Activated T-helper 17 cell treated with anti-CD3 and anti-CD28 coated beads, Interleukin-2, amount 50 U/mL, for 72 hours (primary cell): ENCODE measurements around the gene FBXW8. TPM values are rescaled to one million over a fixed set of nuclear protein-coding genes. Genes with fewer than 3 reads are reported as not detected.
A peak's percentile ranks its signal among the peaks of the same experiment; 100 is the strongest.

ENCODE experiments used
- ATAC-seq: fragments of 150-1000 bp; cut with Tn5 transposase; replicated peaks from 2 replicates; pipeline ENCODE4 v1.10.0; 2021; ENCODE audit warnings: mild to moderate bottlenecking, moderate library complexity
- H3K27ac Mint-ChIP-seq: one replicate; pipeline ENCODE4 v1.8.0; 2022; ENCODE audit warnings: mixed read lengths
- H3K27me3 Mint-ChIP-seq: one replicate; pipeline ENCODE4 v1.8.0; 2022; ENCODE audit warnings: mixed read lengths
- H3K36me3 Mint-ChIP-seq: one replicate; pipeline ENCODE4 v1.8.0; 2022; ENCODE audit warnings: low read depth, mild to moderate bottlenecking, mixed read lengths
- H3K4me1 Mint-ChIP-seq: one replicate; pipeline ENCODE4 v1.8.0; 2022; ENCODE audit warnings: mixed read lengths
- H3K4me3 Mint-ChIP-seq: one replicate; pipeline ENCODE4 v1.8.0; 2022; ENCODE audit warnings: mild to moderate bottlenecking, mixed read lengths
- H3K9me3 Mint-ChIP-seq: one replicate; pipeline ENCODE4 v1.8.0; 2022; ENCODE audit warnings: mixed read lengths
- total RNA-seq, 2 donors: library from RNA; stranded (reverse); gene quantifications; one replicate each; pipeline ENCODE4 v1.2.3, GENCODE V29; 2022

The FBXW8 gene
- total RNA-seq, 2 donors from 2014 or later: 2.4 to 8.8 TPM

- Mint-ChIP-seq H3K4me3 (no peak overlapping the region), H3K36me3 (peaks cover 43% of the 10 kb centered on the region), H3K27me3 (no peaks in the 10 kb centered on the region), H3K9me3 (peaks cover 8% of the 10 kb centered on the region), H3K27ac (no peak overlapping the region), H3K4me1 (no peaks in the 10 kb centered on the region)
- no peak for ATAC-seq
Observed at GRCh38 chr12:117018685-117019084, 107.9 kb downstream of the FBXW8 start.

- no peak overlapping the region for H3K27ac Mint-ChIP-seq
- H3K27me3 Mint-ChIP-seq: no peaks in the 10 kb centered on the region
- no peaks in the 10 kb centered on the region for H3K9me3 Mint-ChIP-seq
- peaks cover 31% of the 10 kb centered on the region for H3K36me3 Mint-ChIP-seq
- no peak for ATAC-seq
- no peak overlapping the region for H3K4me3 Mint-ChIP-seq
- no peaks in the 10 kb centered on the region for H3K4me1 Mint-ChIP-seq
Observed at GRCh38 chr12:117019866-117020265, 109.1 kb downstream of the FBXW8 start.

GRCh38 chr12:117020536-117021220 lies 109.9 kb downstream of the FBXW8 start:
- Mint-ChIP-seq H3K36me3 (peaks cover 30% of the 10 kb centered on the region), H3K4me1 (no peaks in the 10 kb centered on the region), H3K27ac (peak overlapping the region; percentile 9), H3K4me3 (no peak overlapping the region), H3K27me3 (no peaks in the 10 kb centered on the region), H3K9me3 (no peaks in the 10 kb centered on the region)
- ATAC-seq: no peak

- Mint-ChIP-seq H3K4me1 (no peaks in the 10 kb centered on the region), H3K4me3 (no peak overlapping the region), H3K9me3 (no peaks in the 10 kb centered on the region), H3K27ac (no peak overlapping the region), H3K27me3 (no peaks in the 10 kb centered on the region), H3K36me3 (peaks cover 20% of the 10 kb centered on the region)
- no peak for ATAC-seq
Observed at GRCh38 chr12:117022465-117022864, 111.7 kb downstream of the FBXW8 start.

GRCh38 chr12:117023998-117024960 lies 113.5 kb downstream of the FBXW8 start:
- H3K36me3 Mint-ChIP-seq: peaks cover 31% of the 10 kb centered on the region
- ATAC-seq: no peak
- no peak overlapping the region for H3K27ac Mint-ChIP-seq
- no peaks in the 10 kb centered on the region for H3K9me3 Mint-ChIP-seq
- H3K27me3 Mint-ChIP-seq: no peaks in the 10 kb centered on the region
- no peaks in the 10 kb centered on the region for H3K4me1 Mint-ChIP-seq
- no peak overlapping the region for H3K4me3 Mint-ChIP-seq

GRCh38 chr12:117024961-117025480 lies 114.3 kb downstream of the FBXW8 start:
- no peak for ATAC-seq
- Mint-ChIP-seq H3K4me1 (no peaks in the 10 kb centered on the region), H3K36me3 (peaks cover 31% of the 10 kb centered on the region), H3K27me3 (no peaks in the 10 kb centered on the region), H3K27ac (no peak overlapping the region), H3K9me3 (no peaks in the 10 kb centered on the region), H3K4me3 (no peak overlapping the region)

- ATAC-seq: peak; percentile 75
- Mint-ChIP-seq H3K27ac (peak overlapping the region; percentile 82), H3K4me3 (no peak overlapping the region), H3K9me3 (no peaks in the 10 kb centered on the region), H3K4me1 (no peaks in the 10 kb centered on the region), H3K36me3 (peaks cover 26% of the 10 kb centered on the region), H3K27me3 (no peaks in the 10 kb centered on the region)
Observed at GRCh38 chr12:117025481-117026151, 114.9 kb downstream of the FBXW8 start.

GRCh38 chr12:117026343-117026742 lies 115.6 kb downstream of the FBXW8 start:
- Mint-ChIP-seq H3K27me3 (no peaks in the 10 kb centered on the region), H3K4me3 (no peak overlapping the region), H3K36me3 (peaks cover 20% of the 10 kb centered on the region), H3K27ac (peak overlapping the region; percentile 66), H3K9me3 (no peaks in the 10 kb centered on the region), H3K4me1 (no peaks in the 10 kb centered on the region)
- no peak for ATAC-seq

- no peaks in the 10 kb centered on the region for H3K4me1 Mint-ChIP-seq
- H3K4me3 Mint-ChIP-seq: no peak overlapping the region
- ATAC-seq: no peak
- H3K27ac Mint-ChIP-seq: no peak overlapping the region
- no peaks in the 10 kb centered on the region for H3K9me3 Mint-ChIP-seq
- H3K36me3 Mint-ChIP-seq: peaks cover 20% of the 10 kb centered on the region
- no peaks in the 10 kb centered on the region for H3K27me3 Mint-ChIP-seq
Observed at GRCh38 chr12:117026921-117027250, 116.1 kb downstream of the FBXW8 start.

GRCh38 chr12:117027251-117028086 lies 116.7 kb downstream of the FBXW8 start:
- Mint-ChIP-seq H3K36me3 (peaks cover 20% of the 10 kb centered on the region), H3K4me1 (no peaks in the 10 kb centered on the region), H3K27me3 (no peaks in the 10 kb centered on the region), H3K4me3 (no peak overlapping the region), H3K9me3 (no peaks in the 10 kb centered on the region), H3K27ac (no peak overlapping the region)
- no peak for ATAC-seq

GRCh38 chr12:117028254-117028653 lies 117.5 kb downstream of the FBXW8 start:
- H3K27ac Mint-ChIP-seq: peak overlapping the region; percentile 50

GRCh38 chr12:117030187-117030900 lies 119.6 kb downstream of the FBXW8 start:
- Mint-ChIP-seq H3K4me1 (no peaks in the 10 kb centered on the region), H3K36me3 (peaks cover 16% of the 10 kb centered on the region), H3K4me3 (no peak overlapping the region), H3K9me3 (no peaks in the 10 kb centered on the region), H3K27ac (no peak overlapping the region), H3K27me3 (no peaks in the 10 kb centered on the region)
- no peak for ATAC-seq

More at GRCh38 chr12:117028254-117028653, 117.5 kb downstream of the FBXW8 start:
- Mint-ChIP-seq H3K4me1 (no peaks in the 10 kb centered on the region), H3K4me3 (no peak overlapping the region), H3K9me3 (no peaks in the 10 kb centered on the region), H3K36me3 (peaks cover 20% of the 10 kb centered on the region), H3K27me3 (no peaks in the 10 kb centered on the region)
- no peak for ATAC-seq

GRCh38 chr12:117031843-117032592 lies 121.3 kb downstream of the FBXW8 start:
- H3K4me1 Mint-ChIP-seq: no peaks in the 10 kb centered on the region
- H3K36me3 Mint-ChIP-seq: peaks cover 12% of the 10 kb centered on the region
- no peaks in the 10 kb centered on the region for H3K9me3 Mint-ChIP-seq
- no peak overlapping the region for H3K4me3 Mint-ChIP-seq
- H3K27me3 Mint-ChIP-seq: no peaks in the 10 kb centered on the region
- no peak for ATAC-seq
- H3K27ac Mint-ChIP-seq: no peak overlapping the region
